GM12878 (cell line): ENCODE data around the gene SECTM1. TPM values are rescaled to one million over a fixed set of nuclear protein-coding genes. Genes with fewer than 3 reads are reported as not detected.

Experiments used
- ATAC-seq: fragments of 200-7000 bp; cut with Tn5 transposase; 3 replicates; pipeline ENCODE4 v1.9.1; 2020; ENCODE audit warnings: mild to moderate bottlenecking, moderate library complexity
- BruUV-seq: library from RNA; stranded (reverse); fragments of 400-500 nt; replicated peaks from 2 replicates; lab custom pipeline; 2021; lab: Mats Ljungman, UMichigan
- CTCF ChIA-PET: fragments of 300-600 bp; sonication (Branson Sonifier 250); formaldehyde crosslinking; extraction: SDS; loops from one replicate; lab custom pipeline; 2021; ENCODE audit warnings: inconsistent platforms; lab: Yijun Ruan, JAX
- POLR2A ChIA-PET: fragments of 350-600 bp; formaldehyde crosslinking; extraction: SDS; loops from one replicate; lab custom pipeline; 2021; ENCODE audit warnings: inconsistent platforms; lab: Charles Lee
- RAD21 ChIA-PET: fragments of 300-600 bp; sonication (Branson Sonifier 250); formaldehyde crosslinking; loops from one replicate; lab custom pipeline; 2023; ENCODE audit warnings: antibody characterized with exemption; ENCODE audit not compliant: unreplicated experiment; lab: Charles Lee
- SMC1A ChIA-PET: fragments of 300-600 bp; sonication (Branson Sonifier 250); formaldehyde crosslinking; loops from one replicate; lab custom pipeline; 2023; ENCODE audit not compliant: unreplicated experiment, uncharacterized antibody; lab: Charles Lee
- DNase-seq: peaks from one replicate; pipeline ENCODE4 v3.0.0-alpha.2; 2011; ENCODE audit warnings: low read depth, low spot score
- FAIRE-seq: peaks from 3 replicates; lab custom pipeline; 2011; peaks lifted over from hg19 to GRCh38; lab: Jason Lieb, UNC
- H2AFZ ChIP-seq: 2 replicates; pipeline ENCODE4 v1.6.0; 2011; ENCODE audit warnings: low read depth, low read length, control low read depth; ENCODE audit not compliant: control insufficient read depth
- H3K27ac ChIP-seq: 2 replicates; pipeline ENCODE4 v1.5.1; 2011; ENCODE audit warnings: control low read depth; ENCODE audit not compliant: control insufficient read depth, insufficient read depth
- H3K27me3 ChIP-seq, 2 experiments: replicated peaks in 1 of 2; 2 replicates each; pipeline versions ENCODE4 v1.6.0 to v1.6.1; 2011; ENCODE audit warnings: low read length in 1 of 2; ENCODE audit not compliant: control insufficient read depth in 2 of 2, insufficient read depth in 2 of 2
- H3K36me3 ChIP-seq, 2 experiments: 2 replicates each; pipeline ENCODE4 v1.5.1; 2011; ENCODE audit warnings: low read length in 1 of 2; ENCODE audit not compliant: control insufficient read depth in 2 of 2, insufficient read depth in 2 of 2
- H3K4me1 ChIP-seq: 2 replicates; pipeline ENCODE4 v1.6.1; 2011; ENCODE audit warnings: mild to moderate bottlenecking, low read length, moderate library complexity, mixed read lengths; ENCODE audit not compliant: control insufficient read depth, insufficient read depth
- H3K4me2 ChIP-seq: 2 replicates; pipeline ENCODE4 v1.6.0; 2011; ENCODE audit warnings: control low read depth; ENCODE audit not compliant: control insufficient read depth, insufficient read depth
- H3K4me3 ChIP-seq: fragments of 200-600 bp; sonication (generic); 2 replicates; pipeline ENCODE4 v1.5.1; 2016
- H3K79me2 ChIP-seq: 2 replicates; pipeline ENCODE4 v1.6.0; 2011; ENCODE audit warnings: low read length; ENCODE audit not compliant: control insufficient read depth, insufficient read depth
- H3K9ac ChIP-seq: 2 replicates; pipeline ENCODE4 v1.8.0; 2011; ENCODE audit warnings: low read length, control low read depth, mixed read lengths; ENCODE audit not compliant: control insufficient read depth, insufficient read depth
- H3K9me3 ChIP-seq: replicated peaks from 3 replicates; pipeline ENCODE4 v1.5.1; 2011; ENCODE audit warnings: mild to moderate bottlenecking, low read length; ENCODE audit not compliant: control insufficient read depth, insufficient read depth
- H4K20me1 ChIP-seq: 2 replicates; pipeline ENCODE4 v1.6.0; 2011; ENCODE audit not compliant: control insufficient read depth, insufficient read depth
- ATF2 ChIP-seq: IDR thresholded peaks from 2 replicates; pipeline ENCODE4 v1.6.1; 2012; ENCODE audit warnings: low read length, inconsistent platforms
- BACH1 ChIP-seq: fragments of 450-650 bp; IDR thresholded peaks from 2 replicates; pipeline ENCODE4 v1.6.1; 2017; ENCODE audit warnings: mild to moderate bottlenecking, borderline replicate concordance
- CHD2 ChIP-seq: IDR thresholded peaks from 2 replicates; pipeline ENCODE4 v1.6.1; 2011; ENCODE audit warnings: low read depth, low read length, improper control_type of control experiment, borderline replicate concordance
- ESRRA ChIP-seq: IDR thresholded peaks from 2 replicates; pipeline ENCODE4 v1.6.1; 2012; ENCODE audit warnings: mild to moderate bottlenecking, low read length, improper control_type of control experiment
- GATAD2B ChIP-seq: fragments of 450-650 bp; conservative IDR thresholded peaks from 2 replicates; pipeline ENCODE4 v1.6.1; 2017; ENCODE audit warnings: low read depth, mild to moderate bottlenecking, moderate library complexity
- MAX ChIP-seq: IDR thresholded peaks from 2 replicates; pipeline ENCODE4 v1.6.1; 2012; ENCODE audit warnings: low read depth, low read length, improper control_type of control experiment
- MEF2B ChIP-seq: fragments of 450-650 bp; IDR thresholded peaks from 2 replicates; pipeline ENCODE4 v1.6.1; 2018; ENCODE audit warnings: mild to moderate bottlenecking, moderate library complexity; ENCODE audit not compliant: partially characterized antibody, poor library complexity, severe bottlenecking
- MYC ChIP-seq: IDR thresholded peaks from 2 replicates; pipeline ENCODE4 v1.6.1; 2011; ENCODE audit warnings: mild to moderate bottlenecking, low read length, moderate library complexity, inconsistent platforms; ENCODE audit not compliant: insufficient read depth, insufficient replicate concordance, insufficient read length, severe bottlenecking
- NFIC ChIP-seq: IDR thresholded peaks from 2 replicates; pipeline ENCODE4 v1.6.1; 2012; ENCODE audit warnings: low read depth, mild to moderate bottlenecking, inconsistent platforms, low read length, moderate library complexity
- POLR2AphosphoS5 ChIP-seq: IDR thresholded peaks from 2 replicates; pipeline ENCODE4 v1.6.1; 2011; ENCODE audit warnings: mild to moderate bottlenecking, low read length, inconsistent platforms
- RAD21 ChIP-seq: IDR thresholded peaks from 2 replicates; pipeline ENCODE4 v1.6.1; 2011; ENCODE audit warnings: mild to moderate bottlenecking, low read depth, low read length, moderate library complexity; ENCODE audit not compliant: insufficient read depth
- SMAD5 ChIP-seq: IDR thresholded peaks from 2 replicates; pipeline ENCODE4 v1.6.1; 2016; ENCODE audit warnings: antibody characterized with exemption, low read depth
- SMARCA5 ChIP-seq: fragments of 450-650 bp; IDR thresholded peaks from 2 replicates; pipeline ENCODE4 v1.6.1; 2017; ENCODE audit warnings: mild to moderate bottlenecking
- TARDBP ChIP-seq: IDR thresholded peaks from 2 replicates; pipeline ENCODE4 v1.6.1; 2016; ENCODE audit warnings: borderline replicate concordance
- YBX1 ChIP-seq: fragments of 450-650 bp; IDR thresholded peaks from 2 replicates; pipeline ENCODE4 v1.6.1; 2016; ENCODE audit warnings: antibody characterized with exemption
- YY1 ChIP-seq: IDR thresholded peaks from 2 replicates; pipeline ENCODE4 v1.6.1; 2011; ENCODE audit warnings: low read depth, mild to moderate bottlenecking, low read length
- ZNF207 ChIP-seq: fragments of 450-650 bp; IDR thresholded peaks from 2 replicates; pipeline ENCODE4 v1.6.1; 2014; ENCODE audit warnings: antibody characterized with exemption, mild to moderate bottlenecking, borderline replicate concordance
- WGBS: methylation state at CpG from one replicate; pipeline ENCODE4 v1.1.6; 2016; ENCODE audit warnings: low lambda C conversion rate; ENCODE audit not compliant: insufficient replicate concordance, insufficient coverage; ENCODE audit errors: missing lambda C conversion rate; 5-methylcytosine and 5-hydroxymethylcytosine counted together
- in situ Hi-C: fragments of 300-500 bp; cut with MboI; formaldehyde crosslinking; loops from 9 replicates; pipeline ENCODE4 v1.14.3; 2018; ENCODE audit warnings: mixed read lengths
- intact Hi-C: fragments of 100-400 bp; cut with micrococcal nuclease; formaldehyde crosslinking; loops from one replicate; pipeline ENCODE4 v1.14.2; 2022; ENCODE audit not compliant: unreplicated experiment
- polyA plus RNA-seq, 11 experiments: library from polyadenylated mRNA; depleted of rRNA in 4 of 11; unstranded in 6 of 11; stranded (reverse) in 5 of 11; fragments of >200 nt; fragmentation: Nextera tagmentation in 4 of 11; fragmentation: Illumina TruSeq in 1 of 11; extraction: Ambion mirVana in 4 of 11; extraction: Trizol in 1 of 11; gene quantifications; 1 replicate in 1 of 11; 2 replicates in 10 of 11; pipeline versions ENCODE4 v1.2.1 to v1.2.3, GENCODE V29; 2011 to 2016; ENCODE audit warnings: inconsistent platforms in 2 of 11, missing spikeins in 2 of 11, low read depth in 1 of 11
- total RNA-seq, 4 experiments: library from RNA; depleted of rRNA in 3 of 4; stranded (reverse); fragments of >200 nt in 3 of 4; fragmentation: Illumina TruSeq in 1 of 4; extraction: Trizol in 1 of 4; gene quantifications; 2 replicates each; pipeline versions ENCODE4 v1.2.1 to v1.2.3, GENCODE V29; 2013 to 2021
- TF ChIP-seq, protein P1 (sequence below): IDR thresholded peaks from 2 replicates; pipeline ENCODE4 v1.6.1; 2012; ENCODE audit warnings: low read depth, low read length, improper control_type of control experiment
- TF ChIP-seq, protein P2 (sequence below): IDR thresholded peaks from 2 replicates; pipeline ENCODE4 v1.6.1; 2011; ENCODE audit warnings: low read depth, mild to moderate bottlenecking, low read length, moderate library complexity, borderline replicate concordance; ENCODE audit errors: extremely low read depth
- TF ChIP-seq, protein P3 (sequence below): fragments of 450-650 bp; conservative IDR thresholded peaks from 2 replicates; pipeline ENCODE4 v1.6.1; 2017; ENCODE audit warnings: mild to moderate bottlenecking, moderate library complexity

Gene SECTM1
- total and polyA plus RNA-seq, 10 of the 15 experiments (the other 5 are each of a cell fraction or from before 2014, with no cell fraction given): 0.10 to 0.13 (median 0.12) TPM; not detected in 7

DNA sequence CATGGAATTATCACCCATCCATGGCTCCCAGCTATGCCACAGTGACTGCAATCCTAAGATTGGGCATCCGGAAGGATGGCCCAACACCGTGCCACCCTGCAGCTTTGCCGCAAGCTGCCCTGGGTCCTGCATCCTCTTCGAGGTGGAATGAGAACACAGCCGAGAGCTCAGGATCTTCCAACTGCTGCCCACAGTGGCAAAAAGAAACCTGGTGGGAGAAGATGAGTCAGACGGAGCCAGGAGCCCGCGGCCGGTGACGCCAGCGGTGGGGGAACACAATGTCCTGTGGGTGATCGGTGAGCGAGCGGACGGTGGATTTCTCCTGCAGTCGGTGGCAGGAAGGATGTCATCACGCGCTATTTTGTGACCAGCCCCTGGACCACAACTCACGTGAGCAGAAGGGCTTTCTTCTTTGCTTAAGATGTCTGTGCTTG is 36.3 kb downstream of the SECTM1 start:
- Histone ChIP-seq H2AFZ (peak overlapping the region; percentile 85), H3K9ac (peak overlapping the region; percentile 90), H3K4me1 (peaks cover 31% of the 10 kb centered on the region), H3K4me3 (peak overlapping the region; percentile 79), H3K4me2 (peak overlapping the region; percentile 91), H3K27ac (peak overlapping the region; percentile 80), H3K9me3 (no peaks in the 10 kb centered on the region), H4K20me1 (no peaks in the 10 kb centered on the region), H3K36me3 (no peaks in the 10 kb centered on the region), H3K79me2 (peaks cover 2% of the 10 kb centered on the region), H3K27me3 (no peaks in the 10 kb centered on the region)
- TSS peak; percentile 87 for BruUV-seq
- FAIRE-seq: no peak
- WGBS: 1% methylated on average over 19 of the region's 19 CpGs
- intact Hi-C loops: no loop called here
- ChIA-PET POLR2A (interaction anchor here (0.8 to 3.0 kb wide), 14 partner anchors 9 to 321 kb away, joined by 3 to 20 read pairs (median 4); partner anchors contain the start of genes CCDC57, CSNK1D and SLC16A3), RAD21 (interaction anchor here (1.0 to 7.9 kb wide), 8 partner anchors 10 to 122 kb away, joined by 3 to 77 read pairs (median 5); no protein-coding TSS in a partner anchor), CTCF (interaction anchor here (1.0 to 8.7 kb wide), 6 partner anchors 26 to 203 kb away, joined by 3 to 94 read pairs (median 6); partner anchors contain the start of gene SLC16A3), SMC1A (interaction anchor here (0.8 to 2.4 kb wide), 14 partner anchors 12 to 91 kb away, joined by 3 to 15 read pairs (median 5); partner anchors contain the start of gene SLC16A3)
- ATAC-seq: peak; percentile 51
- no peak for DNase-seq
- in situ Hi-C loops: no loop called here
- TF ChIP-seq BACH1 (no peak; the same call in 1 of the 2 replicates), TARDBP (no peak), CHD2 (peak; percentile 78), MAX (no peak), MEF2B (no peak), POLR2AphosphoS5 (no peak), ESRRA (0 out of 2 replicates have a peak, but pooled peaks have one; percentile 22), ATF2 (no peak), NFIC (no peak), RAD21 (no peak), ZNF207 (no peak), SMAD5 (no peak), YBX1 (no peak), YY1 (no peak), MYC (no peak), GATAD2B (peak; percentile 74), SMARCA5 (peak; percentile 75; the same call in 1 of the 2 replicates)
- TF ChIP-seq, protein P1, sequence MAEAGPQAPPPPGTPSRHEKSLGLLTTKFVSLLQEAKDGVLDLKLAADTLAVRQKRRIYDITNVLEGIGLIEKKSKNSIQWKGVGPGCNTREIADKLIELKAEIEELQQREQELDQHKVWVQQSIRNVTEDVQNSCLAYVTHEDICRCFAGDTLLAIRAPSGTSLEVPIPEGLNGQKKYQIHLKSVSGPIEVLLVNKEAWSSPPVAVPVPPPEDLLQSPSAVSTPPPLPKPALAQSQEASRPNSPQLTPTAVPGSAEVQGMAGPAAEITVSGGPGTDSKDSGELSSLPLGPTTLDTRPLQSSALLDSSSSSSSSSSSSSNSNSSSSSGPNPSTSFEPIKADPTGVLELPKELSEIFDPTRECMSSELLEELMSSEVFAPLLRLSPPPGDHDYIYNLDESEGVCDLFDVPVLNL: no peak
- TF ChIP-seq, protein P2, sequence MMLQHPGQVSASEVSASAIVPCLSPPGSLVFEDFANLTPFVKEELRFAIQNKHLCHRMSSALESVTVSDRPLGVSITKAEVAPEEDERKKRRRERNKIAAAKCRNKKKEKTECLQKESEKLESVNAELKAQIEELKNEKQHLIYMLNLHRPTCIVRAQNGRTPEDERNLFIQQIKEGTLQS: no peak
- TF ChIP-seq, protein P3, sequence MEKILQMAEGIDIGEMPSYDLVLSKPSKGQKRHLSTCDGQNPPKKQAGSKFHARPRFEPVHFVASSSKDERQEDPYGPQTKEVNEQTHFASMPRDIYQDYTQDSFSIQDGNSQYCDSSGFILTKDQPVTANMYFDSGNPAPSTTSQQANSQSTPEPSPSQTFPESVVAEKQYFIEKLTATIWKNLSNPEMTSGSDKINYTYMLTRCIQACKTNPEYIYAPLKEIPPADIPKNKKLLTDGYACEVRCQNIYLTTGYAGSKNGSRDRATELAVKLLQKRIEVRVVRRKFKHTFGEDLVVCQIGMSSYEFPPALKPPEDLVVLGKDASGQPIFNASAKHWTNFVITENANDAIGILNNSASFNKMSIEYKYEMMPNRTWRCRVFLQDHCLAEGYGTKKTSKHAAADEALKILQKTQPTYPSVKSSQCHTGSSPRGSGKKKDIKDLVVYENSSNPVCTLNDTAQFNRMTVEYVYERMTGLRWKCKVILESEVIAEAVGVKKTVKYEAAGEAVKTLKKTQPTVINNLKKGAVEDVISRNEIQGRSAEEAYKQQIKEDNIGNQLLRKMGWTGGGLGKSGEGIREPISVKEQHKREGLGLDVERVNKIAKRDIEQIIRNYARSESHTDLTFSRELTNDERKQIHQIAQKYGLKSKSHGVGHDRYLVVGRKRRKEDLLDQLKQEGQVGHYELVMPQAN: no peak
